Activated naive CD8-positive, alpha-beta T cell treated with anti-CD3 and anti-CD28 coated beads, Interleukin-2, amount 50 U/mL, for 16 hours (primary cell): ENCODE data around the gene HRH1.
"Not testable (repeated sequence)": the region's sequence is repeated elsewhere in the genome, so short reads cannot be mapped to it uniquely, and the experiment has no call there.

Source experiments
- DNase-seq: peaks from one replicate; pipeline ENCODE4 v3.0.0-alpha.2; 2020; ENCODE audit warnings: low read depth, low spot score

HRH1 gene

DNA sequence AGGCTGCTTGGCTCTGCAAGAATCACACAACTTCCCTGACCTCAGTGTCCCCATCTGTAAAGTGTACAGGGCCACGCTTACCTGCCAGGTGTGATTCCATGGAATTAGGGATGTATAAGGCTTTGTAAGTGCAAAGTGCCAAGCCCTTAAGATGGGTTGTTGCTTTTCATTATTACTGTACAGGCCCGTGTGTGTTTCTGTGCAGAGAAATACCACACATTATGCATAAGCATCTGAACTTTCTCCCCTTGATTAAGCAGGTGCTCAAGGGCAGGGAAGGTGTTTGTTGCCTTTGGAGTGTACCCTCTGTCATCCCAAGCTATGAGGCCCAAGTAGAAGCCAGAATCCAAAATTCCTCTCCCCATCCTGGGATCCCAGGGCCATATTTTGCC lies 13.6 kb upstream of the HRH1 start:
- no peak for DNase-seq

DNA sequence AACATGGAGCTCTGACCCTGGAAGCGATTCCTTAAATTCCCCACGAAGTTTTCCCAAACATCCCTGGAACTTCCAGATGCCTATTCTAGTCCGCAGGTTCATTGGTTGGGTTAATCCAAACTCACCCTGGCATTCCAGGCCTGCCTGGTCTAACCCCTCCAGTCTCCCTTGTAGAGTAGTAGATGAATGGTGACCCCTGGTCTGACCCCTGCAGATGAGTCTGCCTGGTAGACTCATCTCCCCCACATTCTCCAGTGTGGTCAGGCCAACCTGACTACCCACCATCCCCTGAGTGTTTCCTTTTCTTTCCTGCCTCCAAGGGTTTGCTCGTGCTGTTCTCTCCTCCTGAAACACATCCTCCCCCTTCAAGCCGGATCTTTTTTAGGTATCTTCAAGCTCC lies 10.8 kb upstream of the HRH1 start:
- no peak for DNase-seq

DNA sequence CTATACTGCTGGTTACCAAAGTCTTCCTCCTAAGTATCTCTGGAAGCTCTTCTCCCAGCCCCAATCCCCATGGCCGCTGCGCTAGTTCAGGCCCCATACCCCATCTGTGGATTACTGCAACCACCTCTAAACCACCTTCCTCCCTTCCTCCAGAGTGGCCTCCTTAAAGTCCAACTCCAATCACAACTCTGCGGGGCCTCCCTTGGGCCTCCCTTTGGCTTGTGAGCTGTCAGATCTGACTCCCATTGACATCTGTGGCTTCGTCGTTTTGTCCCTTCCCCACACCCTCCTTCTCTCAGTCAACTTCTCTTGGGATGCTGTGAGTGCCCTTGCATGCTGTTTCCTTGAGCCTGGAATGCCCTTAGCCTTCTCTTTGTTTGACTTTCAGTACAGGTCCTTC lies 9.3 kb upstream of the HRH1 start:
- DNase-seq, result no peak

DNA sequence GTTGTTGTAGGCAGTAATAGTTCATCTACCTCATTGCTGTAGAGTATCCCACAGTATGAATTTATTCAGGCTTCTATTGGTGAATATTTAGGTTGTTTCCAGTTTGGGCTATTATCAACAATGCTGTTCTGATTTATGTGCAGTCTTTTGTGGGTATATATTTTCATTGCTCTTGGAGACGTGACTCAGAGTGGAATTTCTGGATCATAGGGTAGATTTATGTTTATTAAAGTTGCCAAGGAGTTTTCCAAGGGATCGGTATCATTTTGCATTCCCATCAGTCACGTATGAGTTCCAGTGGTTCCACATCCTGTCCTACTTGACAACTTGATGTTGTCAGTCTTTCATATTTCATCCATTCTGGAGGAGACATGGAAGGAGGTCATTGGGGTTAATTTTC lies 8.4 kb upstream of the HRH1 start:
- no peak for DNase-seq

DNA sequence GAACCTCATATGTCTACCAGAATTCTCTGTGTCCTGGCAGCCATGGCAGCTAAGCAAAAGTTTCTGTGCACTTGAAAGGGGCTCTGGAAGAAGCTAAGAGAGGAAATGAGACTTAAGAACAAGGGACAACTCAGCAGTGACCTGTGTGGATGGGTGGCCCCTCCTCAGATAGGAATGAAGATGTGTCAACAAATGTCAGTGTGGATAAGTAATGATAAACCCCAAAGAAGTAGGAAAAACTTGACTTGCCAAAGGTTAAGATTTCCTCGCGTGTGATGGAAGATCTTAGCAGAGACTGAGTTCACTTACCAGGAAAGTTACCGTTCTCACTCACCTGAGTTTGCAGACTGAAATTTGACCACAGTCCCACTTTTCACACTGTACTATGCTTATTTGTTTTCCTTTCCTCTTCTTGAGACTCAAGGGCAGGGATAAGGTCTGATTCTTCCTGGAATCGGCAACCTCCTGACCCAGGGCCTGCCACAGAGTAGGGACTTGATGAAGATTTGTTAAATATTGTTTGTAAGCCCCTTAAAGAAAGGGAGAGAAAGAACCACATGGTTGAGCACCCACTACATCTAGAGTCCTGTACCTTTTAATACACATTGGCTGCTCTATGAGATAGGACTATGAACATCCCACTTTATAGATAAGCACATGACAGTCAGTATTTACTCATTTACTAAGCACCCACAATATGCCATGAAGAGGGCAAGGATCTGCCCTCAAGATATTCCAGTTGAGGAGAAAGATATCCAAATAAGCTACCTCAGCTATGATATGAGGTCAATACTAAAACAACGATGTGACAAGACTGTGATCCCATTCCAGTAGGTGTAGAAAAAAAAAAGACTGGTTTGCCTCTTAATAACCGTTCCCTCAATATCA lies 7.3 kb upstream of the HRH1 start:
- DNase-seq, result no peak

DNA sequence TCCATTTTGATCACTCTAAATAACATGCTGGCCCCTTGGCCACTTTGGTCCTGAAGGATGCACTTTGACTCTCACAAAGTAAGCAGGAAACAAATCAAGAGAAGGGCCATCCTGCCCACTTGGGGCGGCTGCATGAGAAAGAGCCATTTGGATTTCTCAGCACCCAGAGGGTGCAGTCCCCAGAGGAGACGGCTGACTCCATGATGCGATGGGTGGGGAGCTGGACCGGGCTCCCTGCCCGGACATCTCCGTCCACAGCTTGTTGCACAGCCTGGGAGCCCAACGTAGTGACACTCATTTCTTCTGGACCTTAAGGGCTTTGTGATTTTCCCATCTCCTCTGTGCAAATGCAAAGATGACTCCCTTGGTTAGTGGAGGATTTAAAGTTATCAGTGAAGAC lies 4.0 kb upstream of the HRH1 start:
- DNase-seq, result no peak

DNA sequence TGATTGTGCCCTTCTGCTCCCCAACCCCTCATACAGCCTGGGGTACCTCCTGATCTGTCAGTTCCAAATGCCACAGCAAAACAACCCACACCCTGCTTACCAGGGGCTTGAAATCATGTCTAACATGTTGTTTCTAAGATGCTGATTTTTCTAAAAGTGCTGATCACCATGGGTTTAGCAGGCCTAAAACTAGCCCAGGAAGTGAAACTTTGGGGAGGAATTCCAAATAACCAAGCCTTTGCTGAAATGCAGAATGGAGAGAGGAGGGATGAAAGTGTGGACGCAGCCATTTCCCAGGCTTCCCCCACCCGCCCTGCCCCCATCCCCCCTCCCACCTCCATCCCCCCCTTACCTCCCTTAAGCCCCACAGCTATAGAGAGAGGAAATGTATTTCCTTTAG lies 2.0 kb upstream of the HRH1 start:
- no peak for DNase-seq

DNA sequence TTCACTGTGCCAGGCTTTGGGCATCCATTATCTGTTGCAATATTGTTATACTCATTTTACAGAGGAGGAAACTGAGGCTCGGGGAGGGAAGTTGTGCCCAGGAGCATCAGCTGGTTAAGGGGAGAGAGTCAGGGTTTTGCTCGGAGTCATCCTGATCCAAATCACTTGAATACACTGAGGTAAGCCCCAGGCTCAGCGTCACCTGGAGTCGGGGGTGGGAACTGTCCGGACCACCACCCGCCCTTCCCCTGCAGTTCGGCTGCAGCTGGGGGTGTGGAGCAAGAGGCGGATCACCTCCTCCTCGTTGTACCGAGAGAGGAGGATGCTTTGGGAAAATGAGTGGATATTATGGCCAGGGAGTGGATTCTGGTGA lies 646 bp downstream of the HRH1 start:
- no peak for DNase-seq

DNA sequence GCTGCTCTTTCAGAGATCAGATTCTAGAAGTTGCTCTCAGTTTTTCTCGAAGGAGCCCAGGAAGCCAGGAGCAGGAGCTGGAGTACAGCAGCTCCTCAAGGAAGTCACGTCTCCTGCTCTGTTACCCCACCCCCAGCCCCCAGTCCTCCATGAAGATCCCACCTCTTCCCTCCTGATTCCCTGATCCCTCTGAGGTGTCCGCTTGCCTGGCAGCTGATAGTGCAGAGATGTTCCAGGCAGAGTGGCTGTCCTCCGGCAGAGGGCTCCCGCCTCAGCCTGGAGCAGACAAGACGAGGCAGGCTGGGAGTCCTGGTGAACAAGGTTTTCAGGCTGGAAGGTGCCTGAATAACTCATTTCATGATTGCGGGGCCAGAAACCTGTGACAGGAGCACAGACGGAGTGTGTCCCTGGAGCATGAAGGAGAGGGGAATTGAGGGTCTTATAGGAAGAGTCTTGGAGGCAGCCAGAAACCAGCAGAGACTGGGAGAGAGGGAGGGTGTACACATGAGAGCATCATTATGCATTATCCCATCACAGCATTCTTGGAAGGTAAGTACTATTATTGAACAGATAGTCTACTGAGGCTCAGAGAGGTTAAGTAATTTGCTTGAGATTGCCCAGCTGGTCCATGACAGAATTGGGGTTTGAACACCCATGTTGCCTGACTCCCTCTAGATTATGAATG lies 1.2 kb downstream of the HRH1 start:
- no peak for DNase-seq

DNA sequence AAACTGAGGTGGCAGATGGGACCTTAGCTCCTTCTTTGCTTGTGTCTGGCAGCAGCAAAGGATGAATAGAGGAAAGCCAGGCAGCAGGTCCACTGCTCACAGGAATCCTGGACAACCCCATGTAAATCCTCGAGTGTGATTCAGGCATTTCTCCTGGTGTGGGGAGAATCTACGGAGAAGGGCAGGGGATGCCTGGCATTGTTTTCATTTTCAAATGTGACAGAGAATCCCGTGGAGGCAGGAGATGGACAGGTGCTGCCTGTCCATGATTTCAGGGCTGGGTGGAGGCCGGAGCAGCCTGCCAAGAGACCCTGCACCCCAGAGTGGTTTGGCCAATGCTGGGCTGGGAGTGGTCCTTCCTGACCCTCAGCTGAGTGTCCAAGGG lies 1.7 kb downstream of the HRH1 start:
- no peak for DNase-seq

DNA sequence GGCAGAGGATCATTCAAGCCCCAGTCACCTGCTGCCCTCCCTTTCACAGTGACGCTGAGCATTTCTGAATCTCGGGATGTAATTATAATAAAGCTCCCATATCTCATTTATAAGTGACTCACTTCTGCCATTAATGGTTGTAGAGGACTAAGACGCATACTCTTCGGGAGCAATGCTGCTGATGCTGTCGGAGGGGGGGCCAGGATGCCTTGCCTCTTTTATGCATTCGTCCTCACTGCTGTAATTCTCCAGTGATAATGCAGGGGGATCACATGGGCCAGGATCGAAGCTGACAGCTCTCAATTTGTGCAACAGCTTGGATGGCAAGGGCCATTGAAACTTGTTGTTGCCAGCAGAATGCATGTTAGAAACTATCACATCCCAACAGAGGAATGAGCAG lies 3.1 kb downstream of the HRH1 start:
- no peak for DNase-seq

DNA sequence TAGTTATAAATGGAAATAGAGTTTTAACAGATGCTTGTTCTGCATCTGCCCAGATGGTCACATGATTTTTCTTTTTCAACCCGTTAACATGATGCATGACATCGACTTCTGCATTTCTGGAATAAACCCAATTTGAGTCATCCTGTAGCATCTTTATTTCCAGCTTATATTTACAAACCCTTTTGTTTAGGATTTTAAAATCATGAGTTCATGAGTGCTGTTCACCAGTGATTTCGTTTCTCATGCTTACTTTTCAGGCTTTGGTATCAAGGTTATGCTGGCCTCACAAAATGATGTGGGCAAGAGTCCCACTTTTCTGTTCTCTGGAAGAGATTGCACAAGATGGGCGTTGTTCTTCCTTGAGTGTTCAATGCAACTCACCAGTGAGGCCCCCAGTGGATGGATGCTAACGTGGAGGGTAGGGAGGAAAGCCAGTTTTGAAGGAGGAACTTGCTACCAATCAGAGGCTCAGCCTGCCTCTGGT lies 5.2 kb downstream of the HRH1 start:
- no peak for DNase-seq

DNA sequence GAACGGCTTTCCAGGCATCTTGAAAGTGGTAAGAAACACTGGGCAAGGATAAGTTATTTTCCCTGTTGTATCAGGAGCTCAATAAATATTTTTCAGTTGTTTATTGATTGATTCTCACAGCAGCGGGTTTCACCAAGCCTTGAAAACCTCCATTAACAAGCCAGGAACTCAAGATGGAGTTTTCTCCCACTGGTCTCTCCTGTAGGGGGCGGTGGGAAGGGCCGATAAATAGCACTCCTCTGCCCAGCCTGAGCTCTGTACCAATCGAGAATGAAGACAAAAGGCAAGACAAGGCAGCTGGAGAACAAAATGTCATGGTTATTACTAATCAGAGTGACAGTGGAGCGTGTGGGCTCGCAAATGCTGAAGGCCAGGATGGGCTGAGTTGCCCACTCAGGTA lies 7.4 kb downstream of the HRH1 start:
- no peak for DNase-seq

DNA sequence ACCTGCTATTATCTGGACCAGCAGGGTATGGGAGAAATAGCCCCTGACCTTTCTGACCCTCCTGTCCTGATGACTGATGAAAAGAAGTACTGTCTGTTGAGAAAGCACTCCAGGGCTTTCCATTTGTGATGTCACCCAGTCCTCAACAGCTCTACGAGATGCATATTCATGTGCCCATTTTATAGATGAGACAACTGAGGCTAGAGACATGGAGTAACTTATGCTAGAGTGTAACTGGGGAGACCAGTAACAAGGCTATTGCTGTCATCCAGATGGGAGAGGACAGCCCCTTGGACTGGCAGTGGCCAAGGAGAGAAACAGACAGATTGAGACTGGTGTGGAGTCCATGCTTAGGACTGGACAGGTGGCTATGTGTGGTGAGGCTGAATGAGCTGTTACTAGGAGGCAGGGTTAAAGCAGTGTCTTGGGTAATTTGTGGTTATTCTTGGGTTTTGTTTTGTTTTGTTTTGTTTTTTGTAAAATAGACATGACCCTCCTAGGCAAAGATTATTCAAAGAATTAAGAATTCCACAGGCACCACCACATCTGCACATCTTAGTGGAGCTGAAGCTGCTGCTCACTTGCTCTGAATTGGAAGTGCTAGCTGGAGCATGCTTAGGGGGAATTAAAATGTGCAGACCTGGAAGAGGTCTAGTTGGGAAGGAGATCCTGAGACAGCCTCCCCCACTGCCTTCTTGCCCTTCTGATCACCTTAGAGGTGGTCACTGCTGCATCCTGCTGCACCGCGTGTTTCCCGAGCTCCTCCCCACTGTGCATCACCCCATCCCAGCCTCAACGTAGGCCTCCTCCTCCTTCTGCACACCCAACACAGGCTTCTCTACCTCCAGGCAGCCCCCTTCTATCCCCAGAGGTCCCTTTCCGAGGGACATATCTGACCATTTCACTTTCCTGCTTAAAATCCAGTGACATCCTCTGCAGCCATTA lies 8.4 kb downstream of the HRH1 start:
- no peak for DNase-seq

DNA sequence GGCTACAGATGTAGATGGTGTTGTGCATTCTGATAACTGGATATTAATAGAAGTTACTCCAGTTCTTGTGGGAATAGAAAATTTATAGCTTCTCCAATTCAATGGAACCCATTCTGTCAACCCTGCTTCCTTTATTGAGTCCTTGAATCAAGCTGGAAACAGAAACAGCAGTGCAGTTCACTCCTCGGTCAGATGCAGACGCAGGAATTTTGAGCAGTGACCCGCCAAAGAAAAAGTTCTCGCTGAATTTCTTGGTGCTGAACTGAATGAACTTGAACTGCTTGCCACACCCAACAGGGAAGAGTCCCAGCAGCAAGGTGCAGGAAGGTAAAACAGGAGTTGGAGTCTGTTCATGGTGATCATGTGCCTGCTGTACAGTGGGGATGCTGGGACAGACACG lies 10.3 kb downstream of the HRH1 start:
- DNase-seq, result no peak

DNA sequence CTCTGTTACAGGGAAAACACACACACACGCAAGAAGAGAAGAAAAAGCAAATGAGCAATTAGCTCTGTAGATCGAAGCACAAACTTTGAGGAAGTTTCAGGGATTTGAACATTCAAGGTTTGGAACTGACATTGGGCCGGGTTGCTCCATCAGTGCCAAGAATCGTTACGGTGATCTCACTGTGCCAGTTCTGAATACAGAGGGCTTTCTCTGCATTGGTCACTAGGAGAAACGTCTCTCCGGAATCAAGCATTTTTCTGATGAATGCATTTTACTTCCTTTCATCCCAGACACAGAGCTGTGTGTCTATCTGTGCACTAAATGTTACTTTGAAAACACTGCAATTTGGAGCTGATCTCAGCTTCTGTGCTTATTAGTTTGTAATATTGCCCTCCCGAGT lies 11.2 kb downstream of the HRH1 start:
- no peak for DNase-seq

DNA sequence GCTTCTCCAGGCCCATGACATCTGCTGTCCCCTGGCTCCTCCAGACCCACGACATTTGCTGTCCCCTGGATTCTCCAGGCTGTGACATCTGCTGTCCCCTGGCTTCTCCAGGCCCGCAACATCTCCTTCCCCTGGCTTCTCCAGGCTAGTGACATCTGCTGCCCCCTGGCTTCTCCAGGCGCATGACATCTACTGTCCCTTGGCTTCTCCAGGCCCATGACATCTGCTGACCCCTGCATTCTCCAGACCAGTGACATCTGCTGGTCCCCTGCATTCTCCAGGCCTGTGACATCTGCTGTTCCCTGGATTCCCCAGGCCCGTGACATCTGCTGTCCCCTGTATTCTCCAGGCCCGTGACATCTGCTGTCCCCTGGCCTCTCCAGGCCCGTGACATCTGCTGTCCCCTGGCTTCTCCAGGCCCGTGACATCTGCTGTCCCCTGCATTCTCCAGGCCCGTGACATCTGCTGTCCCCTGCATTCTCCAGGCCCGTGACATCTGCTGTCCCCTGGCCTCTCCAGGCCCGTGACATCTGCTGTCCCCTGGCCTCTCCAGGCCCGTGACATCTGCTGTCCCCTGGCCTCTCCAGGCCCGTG lies 12.6 kb downstream of the HRH1 start:
- not testable (repeated sequence) for DNase-seq

DNA sequence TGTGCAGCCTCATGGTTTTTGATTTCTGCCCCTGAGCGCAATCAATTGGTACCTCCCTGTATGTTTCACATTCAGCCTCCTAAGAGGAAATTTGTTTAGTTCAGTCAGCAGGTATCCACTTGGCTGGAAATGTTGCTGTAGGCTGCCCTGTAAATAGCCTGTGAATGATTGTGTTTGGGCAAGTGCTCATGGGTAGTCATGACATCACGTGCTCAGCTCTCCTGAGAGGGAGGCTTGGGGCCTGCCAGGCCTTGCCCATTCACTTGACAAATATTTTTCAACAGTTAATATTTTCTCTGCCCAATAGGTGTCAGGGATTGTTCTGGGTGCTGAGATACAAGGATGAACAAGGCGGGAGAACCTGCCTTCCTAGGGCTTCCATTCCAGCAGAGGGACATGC lies 13.3 kb downstream of the HRH1 start:
- DNase-seq, result no peak

DNA sequence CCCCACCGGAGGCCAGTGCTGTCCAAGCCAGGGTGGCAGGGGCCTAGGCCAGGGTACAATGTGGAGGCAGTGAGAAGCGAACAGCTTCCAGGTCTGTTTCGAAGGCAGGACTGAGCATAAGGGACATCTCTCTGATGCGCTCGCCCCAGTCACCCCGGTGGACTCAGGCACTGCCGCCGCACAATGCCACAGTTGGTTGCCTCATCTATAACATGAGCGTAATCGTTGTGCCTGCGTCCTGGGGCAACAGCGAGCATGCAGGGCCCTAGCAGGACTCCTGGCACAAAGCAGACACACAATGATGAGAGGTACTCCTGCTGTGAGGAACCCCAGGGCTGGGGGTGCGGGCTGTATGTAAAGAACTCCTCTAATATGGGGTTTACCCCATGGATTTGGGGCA lies 14.1 kb downstream of the HRH1 start:
- no peak for DNase-seq

DNA sequence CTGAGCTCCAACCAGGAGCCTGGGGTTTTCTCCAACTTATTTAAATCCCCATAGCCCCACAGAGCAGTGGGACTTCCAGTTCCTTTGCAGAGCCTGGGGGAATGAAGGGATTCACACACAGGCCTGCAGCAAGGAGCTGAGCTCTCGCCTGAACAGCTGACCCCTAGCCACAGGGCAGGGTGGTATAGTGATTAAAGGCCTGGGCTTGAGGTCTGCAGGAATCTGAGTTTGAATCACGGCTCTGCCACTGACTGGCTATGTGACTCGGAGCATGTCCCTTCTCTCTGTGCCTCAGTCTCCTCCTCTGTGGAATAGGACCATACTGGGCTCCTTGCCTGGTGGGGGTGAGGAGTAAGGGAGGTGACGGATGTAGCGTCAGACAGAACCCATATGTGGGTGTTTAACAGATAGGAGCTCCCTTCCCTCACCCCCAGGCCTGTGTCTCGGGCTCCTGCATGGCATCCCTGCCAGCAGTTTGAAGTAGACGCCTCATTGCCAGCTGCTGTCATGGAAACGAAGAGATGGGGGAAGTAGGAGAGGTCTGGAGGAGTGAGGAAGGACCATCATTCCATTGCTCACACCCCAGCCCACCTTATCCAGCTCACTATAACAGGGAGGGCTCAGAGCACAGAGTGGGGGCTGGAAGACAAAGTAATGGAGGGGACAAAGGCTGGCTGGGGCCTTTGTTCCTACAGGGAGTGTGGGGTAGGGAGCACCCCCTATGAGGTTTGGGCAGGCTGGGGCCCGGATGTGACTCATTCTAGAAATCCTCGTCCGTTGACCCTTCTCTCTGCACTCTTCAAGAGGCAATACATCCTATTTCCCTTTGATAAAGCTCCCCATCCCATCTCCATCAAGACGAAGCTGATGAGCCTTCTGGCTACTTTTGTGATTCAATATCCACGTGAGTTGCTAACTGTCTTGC lies 14.8 kb downstream of the HRH1 start:
- DNase-seq, result no peak
